Suppressor macrophage (primary cell): ENCODE results near the gene PLA2G2D.

ENCODE experiments used
- DNase-seq, 4 experiments: peaks; one replicate each; pipeline ENCODE4 v3.0.0-alpha.2; 2020 to 2022
- total RNA-seq, 17 experiments: gene quantifications; one replicate each; lab custom pipeline; 2026; ENCODE audit warnings: mixed read lengths in 6 of 17, inconsistent platforms in 3 of 17; lab: John Stamatoyannopoulos, UW

PLA2G2D gene, protein sequence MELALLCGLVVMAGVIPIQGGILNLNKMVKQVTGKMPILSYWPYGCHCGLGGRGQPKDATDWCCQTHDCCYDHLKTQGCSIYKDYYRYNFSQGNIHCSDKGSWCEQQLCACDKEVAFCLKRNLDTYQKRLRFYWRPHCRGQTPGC
- 0 to 0.88 (median 0) reads per million in 17 experiments for total RNA-seq

- DNase-seq = peak in 1 of 4 experiments; percentile 27
These were observed at the start of gene PLA2G2D for GRCh38 chr1:20119347-20119746. Gene PLA2G2D (minus strand): TSS chr1:20119536. CDS start chr1:20119498, 38 bp downstream.

- no peak for DNase-seq
These were observed 49.5 kb upstream of the PLA2G2D start for GRCh38 chr1:20168564-20169491.

DNA sequence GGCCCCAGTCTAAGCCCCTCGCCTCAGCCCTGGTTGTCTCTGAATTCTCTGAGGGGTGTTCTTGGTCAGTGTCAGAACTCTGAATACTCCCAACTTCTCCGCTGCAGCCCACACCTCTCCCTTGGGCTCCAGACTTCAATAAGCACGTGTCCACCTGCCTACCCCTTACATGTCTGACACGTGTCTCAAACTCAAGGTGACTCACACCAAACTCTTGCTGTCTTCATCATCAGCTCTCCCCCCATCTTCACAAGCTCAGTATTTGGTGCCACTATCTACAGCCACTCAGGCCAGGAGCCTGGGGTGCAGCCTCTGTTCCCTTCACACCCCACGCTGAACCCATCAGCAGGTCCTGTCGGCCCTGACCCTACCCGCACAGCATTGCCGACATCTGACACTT lies 47.8 kb upstream of the PLA2G2D start:
- DNase-seq = no peak

GRCh38 chr1:20166051-20166450 lies 46.7 kb upstream of the PLA2G2D start:
- DNase-seq = no peak

DNA sequence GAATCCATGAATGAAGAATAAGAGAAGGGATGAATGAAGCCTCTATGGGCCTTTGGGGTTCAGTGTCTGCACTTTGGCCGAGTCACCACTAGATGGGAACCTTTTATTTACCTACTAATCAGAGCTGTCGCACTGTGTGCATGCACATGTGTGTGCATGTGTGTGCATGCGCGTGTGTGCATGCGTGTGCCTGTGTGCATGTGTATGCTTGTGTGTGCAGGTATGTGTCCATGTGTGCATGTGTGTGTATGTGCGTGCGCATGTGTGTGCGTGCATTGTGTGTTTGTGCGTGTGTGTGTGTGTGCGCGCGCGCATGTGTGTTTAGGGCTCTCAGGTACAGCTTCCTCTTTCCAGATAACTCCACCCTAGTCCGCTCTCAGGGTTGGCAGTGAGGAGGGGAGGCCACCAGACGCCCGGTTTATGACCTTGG lies 46.2 kb upstream of the PLA2G2D start:
- peak in 1 of 4 experiments; percentile 33 for DNase-seq

DNA sequence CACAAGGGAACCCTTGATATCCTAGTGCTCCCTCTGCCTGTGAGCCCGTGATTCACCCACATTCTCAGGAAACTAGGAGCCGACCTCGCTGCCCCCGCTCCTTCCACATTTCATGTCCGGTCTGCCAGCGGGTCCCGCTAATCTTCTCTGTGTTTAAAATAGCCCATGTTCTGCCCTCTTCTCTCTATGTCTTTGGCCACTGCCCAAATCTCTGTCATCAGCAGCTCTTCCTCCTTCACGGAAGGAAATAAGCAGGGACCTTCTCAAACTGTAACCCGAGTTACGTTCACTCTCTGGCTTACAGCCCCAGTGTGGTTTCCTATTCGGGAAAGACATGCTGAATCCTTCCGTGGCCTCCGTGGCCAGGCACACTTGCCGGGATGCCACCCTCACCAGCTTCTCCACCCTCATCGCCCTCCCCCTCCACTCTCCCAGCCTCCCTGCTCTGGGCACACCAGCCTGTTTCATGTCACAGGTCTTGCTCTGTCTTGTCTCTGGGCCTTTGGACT lies 45.4 kb upstream of the PLA2G2D start:
- peak; percentile 32 to 74 (median 62) for DNase-seq

DNA sequence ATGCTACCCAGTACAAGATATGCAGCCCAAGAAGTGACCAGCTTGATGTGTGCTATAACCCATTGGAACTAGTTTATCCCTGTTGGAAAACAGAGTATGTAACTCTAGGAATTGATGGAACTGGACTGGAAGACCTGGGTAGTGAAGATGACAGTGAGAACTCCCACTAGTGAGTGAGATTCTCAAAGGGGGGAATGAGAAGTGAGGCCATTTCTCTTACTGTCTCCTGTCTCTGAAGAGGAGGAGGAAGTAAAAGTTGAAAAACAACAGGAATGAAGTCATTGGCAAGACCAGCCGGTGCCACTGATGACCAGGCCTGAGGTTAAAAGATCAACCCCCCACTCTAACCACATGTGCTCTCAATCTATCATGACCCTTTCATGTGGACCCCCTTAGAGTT lies 40.7 kb upstream of the PLA2G2D start:
- no peak for DNase-seq

DNA sequence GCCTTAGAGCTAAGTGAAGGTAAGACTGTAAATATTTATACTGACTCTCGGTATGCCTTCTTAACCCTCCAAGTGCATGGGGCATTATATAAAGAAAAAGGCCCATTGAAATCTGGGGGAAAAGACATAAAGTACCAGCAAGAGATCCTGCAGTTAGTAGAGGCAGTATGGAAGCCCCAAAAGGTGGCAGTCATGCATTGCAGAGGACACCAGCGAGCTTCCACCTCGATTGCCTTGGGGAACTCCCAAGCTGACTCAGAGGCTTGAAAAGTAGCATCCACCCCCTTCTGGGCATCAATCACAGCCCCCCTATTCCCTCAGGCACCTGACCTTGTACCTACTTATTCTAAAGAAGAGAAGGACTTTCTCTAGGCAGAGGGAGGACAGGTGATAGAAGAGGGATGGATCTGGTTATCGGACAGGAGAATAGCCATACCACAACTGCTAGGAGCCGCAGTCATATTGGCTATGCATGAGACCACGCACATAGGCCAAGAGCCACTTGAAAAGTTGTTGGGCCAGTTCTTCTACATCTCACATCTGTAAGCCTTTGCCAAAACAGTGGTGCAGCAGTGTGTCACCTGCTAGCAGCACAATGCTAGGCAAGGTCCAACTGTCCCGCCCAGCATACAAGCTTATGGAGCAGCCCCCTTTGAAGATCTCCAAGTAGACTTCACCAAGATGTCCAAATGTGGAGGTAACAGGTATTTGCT lies 39.2 kb upstream of the PLA2G2D start:
- no peak for DNase-seq

- no peak for DNase-seq
These were observed 35.0 kb upstream of the PLA2G2D start for GRCh38 chr1:20154301-20154831.

DNA sequence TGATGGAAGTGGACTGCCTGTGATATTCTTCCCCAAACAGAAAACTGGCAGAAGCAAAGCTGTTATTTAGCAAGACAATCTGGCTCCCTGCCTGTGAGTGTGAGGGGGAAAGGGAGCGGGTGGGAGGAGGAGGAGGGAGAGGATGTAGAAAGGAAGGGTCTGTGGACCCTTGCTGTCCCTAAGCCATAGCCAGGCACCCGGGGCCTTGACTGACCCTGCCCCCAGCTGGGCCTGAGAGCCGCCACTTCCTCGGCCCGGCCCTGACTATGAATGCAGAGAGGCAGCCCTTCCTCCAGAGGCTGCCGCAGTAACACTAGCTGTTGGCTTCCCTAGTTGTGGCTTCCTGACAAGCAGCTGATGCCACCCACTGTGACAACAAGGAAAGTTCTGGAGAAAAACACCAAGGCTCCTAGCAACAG lies 33.7 kb upstream of the PLA2G2D start:
- peak; percentile 61 to 86 (median 82) for DNase-seq

GRCh38 chr1:20152599-20152930 lies 33.2 kb upstream of the PLA2G2D start:
- DNase-seq = no peak

GRCh38 chr1:20151906-20152598 lies 32.7 kb upstream of the PLA2G2D start:
- DNase-seq = peak; percentile 77 to 88 (median 85)

- no peak for DNase-seq
These were observed 31.6 kb upstream of the PLA2G2D start for GRCh38 chr1:20150969-20151368.

- no peak for DNase-seq
These were observed 31.0 kb upstream of the PLA2G2D start for GRCh38 chr1:20150326-20150705.

GRCh38 chr1:20149601-20150325 lies 30.4 kb upstream of the PLA2G2D start:
- DNase-seq = no peak

GRCh38 chr1:20148571-20149500 lies 29.5 kb upstream of the PLA2G2D start:
- no peak for DNase-seq

- no peak for DNase-seq
These were observed 28.7 kb upstream of the PLA2G2D start for GRCh38 chr1:20147846-20148570.

DNA sequence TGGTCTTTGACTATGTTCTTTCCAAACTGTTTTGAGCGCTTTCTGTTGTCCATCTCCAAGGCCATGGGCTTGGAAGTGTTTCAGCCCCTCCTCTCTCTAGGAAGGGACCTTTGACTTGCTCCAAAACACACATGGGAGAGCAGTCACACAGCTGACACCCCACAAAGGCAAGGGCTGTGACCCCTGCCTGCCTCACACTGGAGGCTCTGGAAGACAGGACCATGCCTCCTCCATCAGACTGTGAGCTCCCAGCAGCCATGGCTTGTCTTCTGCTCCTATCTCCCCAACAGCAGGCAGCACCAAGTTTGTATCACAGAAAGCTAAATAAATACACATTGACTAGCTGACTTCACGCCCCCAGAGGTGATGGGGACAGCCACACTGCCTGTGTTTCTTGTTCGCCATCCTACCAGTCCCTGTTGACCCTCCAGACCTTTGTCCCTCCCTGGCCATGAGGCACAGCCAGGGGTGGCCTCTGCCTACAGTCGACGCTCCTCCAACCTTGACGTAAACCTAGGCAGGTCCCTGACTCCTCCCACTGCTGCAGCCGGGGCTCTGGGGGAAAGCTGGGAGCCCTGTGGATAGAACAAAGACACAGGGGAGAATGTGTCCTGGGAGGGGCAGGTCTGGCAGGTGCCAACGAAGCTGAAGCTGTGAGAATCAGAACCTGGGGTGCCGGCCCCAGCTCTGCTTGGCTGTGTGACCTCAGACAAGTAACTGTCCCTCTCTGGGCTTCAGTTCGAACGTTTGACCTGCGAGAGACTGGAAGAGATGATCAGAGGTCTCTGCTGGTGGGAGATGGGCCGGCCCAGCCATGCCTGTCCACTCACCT lies 24.6 kb upstream of the PLA2G2D start:
- no peak for DNase-seq

DNA sequence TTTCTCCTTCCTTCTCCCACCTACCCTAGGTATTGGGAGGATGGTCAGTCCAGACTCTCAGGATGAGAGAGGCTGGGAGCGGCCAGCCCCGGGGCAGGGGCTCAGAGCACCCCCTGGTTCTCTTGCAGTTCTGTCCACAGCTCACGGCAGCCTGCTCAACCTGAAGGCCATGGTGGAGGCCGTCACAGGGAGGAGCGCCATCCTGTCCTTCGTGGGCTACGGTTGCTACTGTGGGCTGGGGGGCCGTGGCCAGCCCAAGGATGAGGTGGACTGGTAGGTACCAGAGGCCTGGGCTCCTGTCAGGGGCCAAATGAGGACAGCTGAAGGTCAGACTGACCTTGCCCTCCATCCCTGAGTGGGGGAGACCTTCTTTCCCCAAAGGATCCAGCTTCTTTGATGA lies 24.0 kb upstream of the PLA2G2D start:
- DNase-seq = no peak
